Measurements from ENCODE around the gene HPGD.

DNA sequence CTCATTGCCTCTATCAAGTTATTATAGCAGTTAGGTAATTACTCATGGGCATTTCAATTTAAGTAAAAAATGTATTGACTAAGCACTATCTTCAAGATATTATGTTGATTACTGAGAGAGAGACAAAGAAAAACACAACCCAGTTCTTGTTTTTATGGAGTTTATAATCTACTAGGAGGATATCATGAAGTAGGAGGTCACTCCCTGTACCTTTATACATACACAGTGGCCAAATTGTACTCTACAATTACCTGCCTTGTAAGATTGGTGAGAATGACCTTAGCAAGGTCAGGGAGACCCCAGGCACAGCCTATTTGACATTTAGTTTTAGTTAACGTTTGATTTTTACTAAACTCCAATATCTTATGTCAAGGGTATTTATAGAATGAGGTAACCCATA lies 5.5 kb downstream of the HPGD start:
- TF ChIP-seq, protein P1, sequence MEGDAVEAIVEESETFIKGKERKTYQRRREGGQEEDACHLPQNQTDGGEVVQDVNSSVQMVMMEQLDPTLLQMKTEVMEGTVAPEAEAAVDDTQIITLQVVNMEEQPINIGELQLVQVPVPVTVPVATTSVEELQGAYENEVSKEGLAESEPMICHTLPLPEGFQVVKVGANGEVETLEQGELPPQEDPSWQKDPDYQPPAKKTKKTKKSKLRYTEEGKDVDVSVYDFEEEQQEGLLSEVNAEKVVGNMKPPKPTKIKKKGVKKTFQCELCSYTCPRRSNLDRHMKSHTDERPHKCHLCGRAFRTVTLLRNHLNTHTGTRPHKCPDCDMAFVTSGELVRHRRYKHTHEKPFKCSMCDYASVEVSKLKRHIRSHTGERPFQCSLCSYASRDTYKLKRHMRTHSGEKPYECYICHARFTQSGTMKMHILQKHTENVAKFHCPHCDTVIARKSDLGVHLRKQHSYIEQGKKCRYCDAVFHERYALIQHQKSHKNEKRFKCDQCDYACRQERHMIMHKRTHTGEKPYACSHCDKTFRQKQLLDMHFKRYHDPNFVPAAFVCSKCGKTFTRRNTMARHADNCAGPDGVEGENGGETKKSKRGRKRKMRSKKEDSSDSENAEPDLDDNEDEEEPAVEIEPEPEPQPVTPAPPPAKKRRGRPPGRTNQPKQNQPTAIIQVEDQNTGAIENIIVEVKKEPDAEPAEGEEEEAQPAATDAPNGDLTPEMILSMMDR (IDR thresholded peaks at IDR 0.05): no peak
- TF ChIP-seq ZFX (IDR thresholded peaks at IDR 0.05; ENCODE audit: borderline replicate concordance): no peak
